Non-pigmented ciliary epithelial cell (primary cell): ENCODE data around the gene MYMK.

Experiments used
- DNase-seq: peaks from one replicate; pipeline ENCODE4 v3.0.0-alpha.2; 2010; ENCODE audit warnings: low read depth

MYMK gene

GRCh38 chr9:133518706-133519449 is 5.9 kb downstream of the MYMK start:
- no peak for DNase-seq

DNA sequence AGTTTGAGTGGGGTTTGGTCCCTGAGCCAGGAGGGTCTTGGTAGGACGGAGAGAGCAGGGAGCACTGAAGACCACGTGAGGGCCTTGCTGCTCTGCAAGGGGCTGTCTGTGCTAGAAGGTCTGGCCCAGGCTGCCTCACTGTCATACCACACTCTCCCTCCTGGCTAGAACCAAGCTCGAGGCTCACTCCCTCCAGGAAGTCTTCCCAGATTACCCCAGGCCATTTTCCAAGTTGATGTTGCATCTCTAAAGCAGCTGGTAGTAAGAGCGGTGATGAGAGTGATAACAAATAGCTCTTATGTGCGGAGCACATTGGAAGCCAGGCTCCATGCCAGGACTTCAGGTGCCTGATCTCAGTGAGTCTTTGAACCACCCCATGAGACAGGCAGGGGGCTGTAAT is 6.6 kb downstream of the MYMK start:
- no peak for DNase-seq

DNA sequence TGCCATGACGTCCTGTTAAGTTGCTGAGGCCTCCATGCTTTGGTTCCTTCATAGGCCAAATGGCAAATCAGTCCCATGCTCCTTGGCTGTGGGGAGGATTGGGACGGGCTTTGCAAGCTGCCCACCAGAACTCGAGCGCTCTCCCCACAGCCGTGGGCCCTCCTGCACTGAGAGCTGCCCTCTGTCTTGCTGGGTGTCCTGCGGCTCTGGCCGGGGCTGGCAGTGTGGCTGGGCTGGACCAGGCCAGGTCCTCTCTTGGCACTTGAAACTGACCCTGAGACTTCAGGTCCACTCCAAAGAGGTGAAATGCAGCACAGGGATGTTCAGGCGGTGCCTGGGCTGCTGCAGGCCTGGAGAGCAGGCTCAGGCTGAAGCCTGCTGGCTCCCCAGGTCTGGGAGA is 7.0 kb downstream of the MYMK start:
- no peak for DNase-seq

GRCh38 chr9:133516961-133517350 is 7.8 kb downstream of the MYMK start:
- DNase-seq = no peak

DNA sequence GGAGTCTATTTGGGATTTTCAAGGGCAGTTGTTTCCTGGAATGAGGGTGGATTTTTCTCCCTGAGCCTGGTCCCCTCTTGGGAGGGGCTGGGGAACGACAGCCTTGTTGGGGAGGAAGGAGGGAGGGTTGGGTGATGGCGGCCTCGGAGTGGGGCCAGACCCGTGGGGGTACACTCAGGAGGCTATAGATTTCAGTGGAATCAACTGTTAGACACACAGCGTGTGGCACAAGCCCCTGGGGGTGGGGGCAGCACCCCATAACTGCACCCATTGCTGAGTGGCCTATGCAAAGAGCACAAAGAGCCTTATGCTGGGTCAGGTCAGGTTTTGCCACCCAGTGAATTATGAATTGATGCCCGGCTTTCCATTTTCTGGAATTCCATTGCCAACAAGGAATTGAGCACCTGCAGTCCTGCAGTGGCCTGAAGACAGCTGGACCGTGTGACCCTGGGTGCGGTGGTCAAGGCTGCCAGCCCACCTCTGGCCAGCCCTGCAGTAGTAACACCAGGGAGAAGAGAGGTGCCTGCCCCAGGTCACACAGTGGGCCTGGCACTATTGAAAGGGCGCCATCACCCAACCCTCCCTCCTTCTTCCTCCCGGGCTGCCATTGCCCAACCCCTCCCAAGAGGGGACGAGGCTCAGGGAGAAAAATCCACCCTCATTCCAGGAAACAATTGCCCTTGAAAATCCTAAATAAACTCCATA is 8.4 kb downstream of the MYMK start:
- DNase-seq = no peak

DNA sequence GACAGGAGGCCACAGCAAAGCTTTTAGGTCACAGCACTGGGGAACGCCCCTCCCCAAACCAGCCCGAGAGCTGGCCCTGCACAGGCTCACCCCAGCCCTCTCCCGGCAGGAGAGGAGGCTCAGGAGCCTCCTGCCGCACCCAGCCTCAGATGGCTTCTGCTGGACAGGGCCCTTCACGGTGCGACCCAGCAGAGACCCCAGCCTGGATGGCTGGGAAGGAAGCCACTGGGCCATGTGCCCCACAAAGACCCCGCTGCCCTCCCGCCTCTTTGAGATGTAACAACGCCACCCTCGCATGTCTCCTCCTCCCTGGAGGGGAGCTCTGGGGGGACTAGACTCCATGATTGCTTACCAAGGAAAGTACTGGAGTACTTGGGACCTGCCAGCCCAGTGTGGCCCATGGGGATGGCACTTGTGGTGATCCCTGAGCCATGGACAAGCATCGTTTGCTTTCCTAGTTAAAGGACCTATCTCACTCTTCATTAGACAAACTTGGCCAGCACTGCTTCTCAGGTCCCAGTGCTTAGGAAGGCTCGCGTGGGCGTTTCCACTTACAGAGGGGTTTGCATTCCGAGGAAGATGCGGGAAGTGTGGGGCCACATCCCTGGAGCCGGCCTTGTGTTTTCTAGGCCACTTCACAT is 9.0 kb downstream of the MYMK start:
- DNase-seq = no peak

- no peak for DNase-seq
Observed at GRCh38 chr9:133515240-133515610, 9.5 kb downstream of the MYMK start.

DNA sequence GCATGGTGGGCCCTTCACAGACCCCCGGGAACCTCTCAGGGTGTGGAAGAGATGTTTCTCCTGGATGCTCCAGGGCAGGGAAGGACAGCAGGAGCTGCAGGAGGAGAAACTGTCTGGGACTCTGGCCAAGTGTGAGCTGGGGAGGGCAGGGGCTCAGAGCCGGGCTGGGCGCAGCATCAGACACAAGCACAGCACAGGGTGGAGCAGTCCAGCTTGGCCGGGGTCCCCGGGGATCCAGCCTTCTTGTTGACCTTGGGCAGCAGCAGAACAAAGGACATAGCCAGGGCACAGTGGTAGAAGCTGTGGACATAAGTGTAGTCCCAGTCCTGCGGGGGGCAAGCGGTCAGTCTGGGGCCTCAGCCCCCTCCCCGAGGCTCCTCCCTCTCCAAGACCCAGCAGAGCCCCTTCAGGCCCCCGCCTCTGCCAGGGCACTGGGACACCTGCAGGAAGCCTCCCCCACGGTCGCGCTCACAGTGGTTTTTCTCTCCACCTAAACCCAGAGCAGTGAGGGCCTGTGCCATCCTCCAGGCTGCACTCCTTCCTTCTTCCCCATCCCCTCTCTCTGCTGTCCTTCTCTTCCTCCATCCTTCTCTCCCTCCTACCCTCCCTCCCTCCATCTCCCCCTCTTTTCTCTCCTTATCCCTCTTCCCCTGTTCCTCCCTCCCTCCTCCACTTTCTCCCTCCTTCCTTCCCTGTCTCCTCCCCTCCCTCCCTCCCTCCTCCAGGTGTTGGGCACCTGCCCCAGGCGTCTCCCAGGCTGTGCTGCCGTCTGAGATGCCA is 10.1 kb downstream of the MYMK start:
- DNase-seq = no peak

GRCh38 chr9:133513214-133514100 is 11.3 kb downstream of the MYMK start:
- no peak for DNase-seq

DNA sequence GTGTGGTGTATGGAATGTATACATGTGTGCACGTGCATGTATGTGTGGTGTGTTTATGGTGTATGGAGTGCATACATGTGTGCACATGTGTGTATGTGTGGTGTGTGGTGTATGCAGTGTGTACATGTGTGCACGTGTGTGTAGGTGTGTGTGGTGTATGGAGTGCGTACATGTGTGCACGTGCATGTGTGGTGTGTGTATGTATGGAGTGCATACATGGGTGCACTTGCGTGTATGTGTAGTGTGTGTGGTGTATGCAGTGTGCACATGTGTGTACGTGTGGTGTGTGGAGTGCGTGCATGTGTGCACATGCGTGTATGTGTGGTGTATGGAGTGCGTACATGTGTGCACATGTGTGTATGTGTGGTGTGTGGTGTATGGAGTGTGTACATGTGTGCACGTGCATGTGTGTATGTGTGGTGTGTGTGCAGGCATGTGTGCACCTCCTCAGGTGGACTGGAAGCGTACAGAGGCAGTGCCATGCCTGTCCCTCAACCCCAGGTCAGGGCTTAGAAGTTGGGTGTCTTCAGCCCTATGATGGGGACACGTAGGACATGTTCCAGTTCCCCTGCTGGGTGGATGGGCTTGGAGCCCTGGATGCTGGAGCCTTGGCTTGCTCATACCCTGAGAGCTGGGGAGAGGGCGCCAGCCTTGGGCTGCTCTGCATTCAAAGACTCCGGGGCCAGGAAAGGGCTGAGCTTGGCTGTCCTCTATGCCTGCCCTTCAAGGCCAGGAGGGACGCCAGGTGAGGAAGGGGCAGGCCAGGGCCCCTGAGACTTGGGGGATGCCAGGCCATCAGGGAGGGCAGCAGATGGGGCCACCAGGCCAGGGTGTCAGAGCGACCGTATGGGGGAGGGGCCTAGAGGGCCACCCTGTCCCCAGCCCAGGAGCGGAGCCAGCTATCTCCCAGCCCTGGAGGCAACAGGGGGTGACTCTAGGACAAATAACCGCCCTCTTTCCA is 12.2 kb downstream of the MYMK start:
- DNase-seq = no peak

DNA sequence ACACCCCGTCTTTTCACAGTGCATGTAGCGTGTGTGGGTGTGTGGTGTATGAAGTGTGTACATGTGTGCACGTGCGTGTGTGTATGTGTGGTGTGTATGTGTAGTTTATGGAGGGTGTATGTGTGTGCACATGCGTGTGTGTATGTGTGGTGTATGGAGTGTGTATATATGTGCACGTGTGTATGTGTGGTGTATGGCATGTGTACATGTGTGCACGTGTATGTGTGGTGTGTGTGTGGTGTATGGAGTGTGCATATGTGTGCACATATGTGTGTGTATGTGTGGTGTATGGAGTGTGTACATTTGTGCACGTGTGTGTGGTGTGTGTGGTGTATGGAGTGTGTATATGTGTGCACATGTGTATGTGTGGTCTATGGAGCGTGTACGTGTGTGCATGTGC is 13.2 kb downstream of the MYMK start:
- no peak for DNase-seq

DNA sequence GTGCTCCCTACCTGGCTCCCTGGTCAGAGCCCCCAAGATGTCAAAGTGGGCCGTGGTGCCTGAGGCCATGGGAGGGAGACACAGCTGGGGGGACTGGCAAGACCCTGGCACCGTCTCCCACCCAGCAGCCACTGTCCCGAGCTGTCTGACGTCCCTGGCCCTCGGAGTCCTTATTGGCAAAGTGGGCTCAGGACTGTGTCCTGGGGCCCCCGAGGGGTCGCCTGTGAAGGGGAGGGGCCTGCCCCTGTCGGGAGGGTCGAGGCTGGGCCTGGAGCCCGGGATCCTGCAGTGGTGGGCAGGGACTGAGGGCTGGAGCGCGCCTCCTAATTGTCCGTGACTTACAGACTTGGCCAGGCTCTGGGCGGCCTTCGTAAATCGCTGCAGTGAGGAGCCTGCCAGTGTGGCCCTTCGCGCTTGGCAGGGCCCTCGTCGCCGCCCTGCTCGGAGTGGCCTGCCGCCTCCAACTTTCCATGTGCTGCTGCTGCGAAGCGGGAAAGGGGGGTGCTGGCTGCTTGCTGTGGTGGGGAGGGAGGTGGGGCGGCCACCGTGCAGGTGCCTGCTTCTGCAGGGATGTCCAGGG is 13.7 kb downstream of the MYMK start:
- no peak for DNase-seq

DNA sequence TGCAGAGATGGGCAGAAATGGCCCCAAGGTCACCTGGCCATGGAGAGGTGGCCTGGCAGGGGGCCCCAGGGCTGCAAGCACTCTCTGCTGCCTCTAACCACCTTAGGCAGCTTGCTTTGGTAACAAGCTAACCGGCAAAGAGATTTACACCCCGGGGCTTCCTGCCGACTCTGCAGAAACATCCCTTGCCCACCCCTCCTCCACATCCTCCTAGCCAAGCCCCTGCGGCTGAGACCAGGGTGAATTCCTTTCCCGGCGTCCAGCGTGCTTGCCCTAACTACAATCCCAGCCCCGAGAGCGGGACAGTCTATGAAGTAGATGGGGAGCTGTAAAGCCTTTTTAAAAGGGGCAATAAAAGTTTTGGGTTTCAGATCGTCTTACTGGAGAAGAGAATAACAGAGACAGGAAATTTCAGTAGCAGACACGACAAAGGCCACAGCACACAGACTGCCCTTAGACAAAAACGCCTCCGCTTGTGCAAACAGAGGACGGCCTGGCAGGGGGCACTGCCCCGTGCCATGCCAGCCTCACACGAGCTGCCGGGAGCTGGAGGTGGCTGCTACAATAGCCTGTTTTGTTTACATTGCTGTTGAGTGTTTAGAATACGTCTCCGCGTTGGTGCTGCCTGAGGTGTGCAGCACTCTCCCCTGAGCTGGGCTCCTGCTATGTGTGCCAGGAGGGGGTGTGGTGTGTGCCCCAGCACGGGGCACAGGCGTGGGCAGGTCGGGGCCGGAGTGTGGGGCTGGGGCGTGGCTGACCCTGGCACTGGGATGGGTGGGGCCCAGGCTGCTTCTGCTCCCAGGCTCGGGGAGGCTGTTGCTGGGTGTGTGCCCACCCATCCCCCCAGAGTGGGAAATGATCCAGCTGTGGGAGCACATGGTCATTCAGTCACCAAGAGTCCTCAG is 15.3 kb downstream of the MYMK start:
- DNase-seq = no peak

- DNase-seq = no peak
Observed at GRCh38 chr9:133508046-133508445, 16.7 kb downstream of the MYMK start.

- DNase-seq = no peak
Observed at GRCh38 chr9:133507246-133507965, 17.4 kb downstream of the MYMK start.

GRCh38 chr9:133506653-133507038 is 18.1 kb downstream of the MYMK start:
- no peak for DNase-seq

DNA sequence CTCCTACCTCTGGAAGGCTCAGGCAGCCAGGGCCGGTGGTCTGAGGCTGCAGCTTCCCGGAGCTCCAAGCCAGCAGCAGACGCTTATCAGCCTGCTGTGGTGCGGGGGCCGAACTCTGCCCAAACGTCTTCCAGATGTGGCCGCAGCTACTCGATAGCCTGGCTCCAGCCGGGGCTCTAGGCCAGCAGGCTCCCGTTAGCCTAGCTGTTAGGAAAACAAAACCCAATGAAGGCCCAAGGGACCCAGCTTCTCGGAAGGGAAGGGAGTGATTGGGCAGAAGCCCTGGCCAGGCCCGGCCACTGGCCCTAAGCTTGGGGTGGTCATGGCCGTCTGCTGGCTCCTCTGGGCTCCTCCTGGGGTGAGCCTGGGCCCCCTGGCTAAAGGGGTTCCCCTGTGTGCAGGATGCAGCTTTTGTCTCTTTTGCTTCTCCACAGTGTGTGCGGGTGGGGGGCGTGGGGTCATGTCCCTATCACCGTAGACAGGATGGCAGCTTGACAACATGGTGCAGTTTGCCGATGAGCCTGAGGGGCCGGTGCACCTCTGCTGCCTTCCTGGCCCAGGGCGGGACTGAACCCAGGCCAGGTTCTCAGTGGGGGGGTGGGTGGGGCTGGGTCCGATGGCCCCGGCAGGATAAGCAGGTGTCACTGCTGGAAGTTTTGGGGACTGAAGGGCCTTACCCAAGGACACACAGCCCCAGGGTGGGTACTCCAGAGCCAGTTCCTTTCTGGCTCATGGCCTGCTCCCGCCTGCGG is 18.7 kb downstream of the MYMK start:
- DNase-seq = no peak
